Neural progenitor cell (in vitro differentiated cells): ENCODE data around the gene DOK3. TPM values are rescaled to one million over a fixed set of nuclear protein-coding genes. Genes with fewer than 3 reads are reported as not detected.

Experiments
- DNase-seq: peaks from one replicate; pipeline ENCODE4 v3.0.0-alpha.2; 2016; ENCODE audit warnings: low spot score
- H2AFZ ChIP-seq: fragments of 200-600 bp; sonication (generic); replicated peaks from 2 replicates; pipeline ENCODE4 v1.6.1; 2016; ENCODE audit warnings: antibody characterized with exemption
- H3F3A ChIP-seq: fragments of 200-600 bp; sonication (generic); 2 replicates; pipeline ENCODE4 v1.6.1; 2016; ENCODE audit warnings: antibody characterized with exemption, low read depth
- H3K27ac ChIP-seq: fragments of 200-600 bp; sonication (generic); 2 replicates; pipeline ENCODE4 v1.5.1; 2016; ENCODE audit warnings: mild to moderate bottlenecking
- H3K27me3 ChIP-seq: fragments of 200-600 bp; sonication (generic); 2 replicates; pipeline ENCODE4 v1.6.1; 2016; ENCODE audit warnings: mild to moderate bottlenecking, moderate library complexity
- H3K36me3 ChIP-seq: fragments of 200-600 bp; sonication (generic); 2 replicates; pipeline ENCODE4 v1.5.1; 2016
- H3K4me1 ChIP-seq: fragments of 200-600 bp; sonication (generic); 2 replicates; pipeline ENCODE4 v1.6.1; 2016; ENCODE audit warnings: mixed run types
- H3K4me2 ChIP-seq: fragments of 200-600 bp; sonication (generic); 2 replicates; pipeline ENCODE4 v1.6.1; 2016
- H3K4me3 ChIP-seq: fragments of 200-600 bp; sonication (generic); 2 replicates; pipeline ENCODE4 v1.5.1; 2016
- H3K79me2 ChIP-seq: fragments of 200-600 bp; sonication (generic); 2 replicates; pipeline ENCODE4 v1.6.1; 2016; ENCODE audit warnings: low read depth
- H3K9ac ChIP-seq: fragments of 200-600 bp; sonication (generic); 2 replicates; pipeline ENCODE4 v1.6.1; 2016
- H3K9me3 ChIP-seq: fragments of 200-600 bp; sonication (generic); 2 replicates; pipeline ENCODE4 v1.5.1; 2016; ENCODE audit warnings: low read depth
- H4K20me1 ChIP-seq: fragments of 200-600 bp; sonication (generic); 2 replicates; pipeline ENCODE4 v1.6.1; 2016; ENCODE audit warnings: low read depth
- H3K27ac Mint-ChIP-seq: 3 replicates; pipeline ENCODE4 v1.8.0; 2021; ENCODE audit warnings: mixed read lengths
- H3K27me3 Mint-ChIP-seq: 2 replicates; pipeline ENCODE4 v1.8.0; 2022; ENCODE audit warnings: low read depth, mild to moderate bottlenecking, inconsistent platforms, moderate library complexity, mixed read lengths; ENCODE audit not compliant: insufficient read depth
- H3K36me3 Mint-ChIP-seq: 3 replicates; pipeline ENCODE4 v1.8.0; 2021; ENCODE audit warnings: mixed read lengths
- H3K4me1 Mint-ChIP-seq: 3 replicates; pipeline ENCODE4 v1.8.0; 2021; ENCODE audit warnings: mixed read lengths
- H3K4me3 Mint-ChIP-seq: 3 replicates; pipeline ENCODE4 v1.8.0; 2021; ENCODE audit warnings: mild to moderate bottlenecking, moderate library complexity, mixed read lengths
- H3K9me3 Mint-ChIP-seq: 3 replicates; pipeline ENCODE4 v1.8.0; 2020; ENCODE audit warnings: mixed read lengths
- EZH2 ChIP-seq: fragments of 200-600 bp; sonication (generic); IDR thresholded peaks from 2 replicates; pipeline ENCODE4 v1.6.1; 2017; ENCODE audit warnings: antibody characterized with exemption, mild to moderate bottlenecking, moderate library complexity
- EZH2phosphoT487 ChIP-seq: fragments of 200-600 bp; sonication (generic); IDR thresholded peaks from 2 replicates; pipeline ENCODE4 v1.6.1; 2017; ENCODE audit warnings: antibody characterized with exemption
- total RNA-seq: library from RNA; depleted of rRNA; stranded (reverse); fragments of >200 nt; gene quantifications from 2 replicates; pipeline ENCODE4 v1.2.3, GENCODE V29; 2015; ENCODE audit warnings: low replicate concordance
- TF ChIP-seq, protein P1 (sequence below): fragments of 200-600 bp; sonication (generic); IDR thresholded peaks from 2 replicates; pipeline ENCODE4 v1.5.1; 2017; ENCODE audit warnings: antibody characterized with exemption, mild to moderate bottlenecking

Gene DOK3
- total RNA-seq, 1 donor from 2014 or later, result 0.54 TPM

DNA sequence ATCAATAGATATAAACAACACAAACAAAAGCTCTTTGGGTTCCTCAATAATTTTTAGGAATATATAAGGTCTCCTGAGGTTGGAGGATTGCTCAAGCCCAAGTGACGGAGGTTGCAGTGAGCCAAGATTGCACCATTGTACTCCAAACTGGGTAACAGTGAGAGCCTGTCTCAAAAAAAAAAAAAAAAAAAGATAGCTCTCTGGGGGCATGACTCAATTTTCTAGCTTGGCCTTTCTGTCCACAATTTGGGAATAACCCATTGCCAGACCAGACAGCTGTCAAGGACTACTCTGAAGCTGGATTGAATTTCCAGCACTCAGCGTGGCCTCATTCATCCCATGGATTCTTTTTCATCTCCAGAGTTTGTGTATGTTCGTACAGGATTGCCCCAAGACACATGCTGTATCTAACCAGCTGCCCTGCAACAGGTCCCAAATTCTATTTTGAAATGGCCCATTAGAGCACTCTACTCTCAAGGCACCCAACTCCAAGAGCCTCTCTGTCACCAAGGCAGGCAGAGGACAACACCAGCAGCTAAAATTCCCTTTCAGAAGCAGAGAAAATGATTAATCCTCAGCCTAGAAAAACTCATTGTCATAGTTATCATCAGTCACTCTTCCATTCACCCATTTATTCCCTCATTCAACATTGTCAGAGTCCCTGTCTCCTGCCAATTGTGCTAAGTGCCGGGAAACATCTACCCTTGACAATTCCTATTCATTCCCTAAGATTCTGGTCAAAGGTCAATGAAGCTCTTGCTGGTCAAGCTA, 36.0 kb upstream of the DOK3 start:
- H3K36me3 ChIP-seq, result no peaks in the 10 kb centered on the region
- H3K9me3 Mint-ChIP-seq, result no peaks in the 10 kb centered on the region
- peaks cover 37% of the 10 kb centered on the region for H3F3A ChIP-seq
- no peak overlapping the region for H2AFZ ChIP-seq
- H3K27ac ChIP-seq, result no peak overlapping the region
- no peak overlapping the region for H3K4me3 ChIP-seq
- no peak overlapping the region for H3K9ac ChIP-seq
- H3K27ac Mint-ChIP-seq, result peak overlapping the region; percentile 36
- H3K4me2 ChIP-seq, result no peak overlapping the region
- TF ChIP-seq, protein P1, sequence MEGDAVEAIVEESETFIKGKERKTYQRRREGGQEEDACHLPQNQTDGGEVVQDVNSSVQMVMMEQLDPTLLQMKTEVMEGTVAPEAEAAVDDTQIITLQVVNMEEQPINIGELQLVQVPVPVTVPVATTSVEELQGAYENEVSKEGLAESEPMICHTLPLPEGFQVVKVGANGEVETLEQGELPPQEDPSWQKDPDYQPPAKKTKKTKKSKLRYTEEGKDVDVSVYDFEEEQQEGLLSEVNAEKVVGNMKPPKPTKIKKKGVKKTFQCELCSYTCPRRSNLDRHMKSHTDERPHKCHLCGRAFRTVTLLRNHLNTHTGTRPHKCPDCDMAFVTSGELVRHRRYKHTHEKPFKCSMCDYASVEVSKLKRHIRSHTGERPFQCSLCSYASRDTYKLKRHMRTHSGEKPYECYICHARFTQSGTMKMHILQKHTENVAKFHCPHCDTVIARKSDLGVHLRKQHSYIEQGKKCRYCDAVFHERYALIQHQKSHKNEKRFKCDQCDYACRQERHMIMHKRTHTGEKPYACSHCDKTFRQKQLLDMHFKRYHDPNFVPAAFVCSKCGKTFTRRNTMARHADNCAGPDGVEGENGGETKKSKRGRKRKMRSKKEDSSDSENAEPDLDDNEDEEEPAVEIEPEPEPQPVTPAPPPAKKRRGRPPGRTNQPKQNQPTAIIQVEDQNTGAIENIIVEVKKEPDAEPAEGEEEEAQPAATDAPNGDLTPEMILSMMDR, result no peak
- TF ChIP-seq EZH2 (no peak), EZH2phosphoT487 (no peak)
- no peak for DNase-seq
- peaks cover 39% of the 10 kb centered on the region for H3K4me1 Mint-ChIP-seq
- H3K27me3 ChIP-seq, result no peaks in the 10 kb centered on the region
- peaks cover 28% of the 10 kb centered on the region for H3K4me1 ChIP-seq
- peaks cover 93% of the 10 kb centered on the region for H3K79me2 ChIP-seq
- H3K36me3 Mint-ChIP-seq, result peaks cover 15% of the 10 kb centered on the region
- no peaks in the 10 kb centered on the region for H3K27me3 Mint-ChIP-seq
- no peaks in the 10 kb centered on the region for H3K9me3 ChIP-seq
- peaks cover 95% of the 10 kb centered on the region for H4K20me1 ChIP-seq
- H3K4me3 Mint-ChIP-seq, result no peak overlapping the region

DNA sequence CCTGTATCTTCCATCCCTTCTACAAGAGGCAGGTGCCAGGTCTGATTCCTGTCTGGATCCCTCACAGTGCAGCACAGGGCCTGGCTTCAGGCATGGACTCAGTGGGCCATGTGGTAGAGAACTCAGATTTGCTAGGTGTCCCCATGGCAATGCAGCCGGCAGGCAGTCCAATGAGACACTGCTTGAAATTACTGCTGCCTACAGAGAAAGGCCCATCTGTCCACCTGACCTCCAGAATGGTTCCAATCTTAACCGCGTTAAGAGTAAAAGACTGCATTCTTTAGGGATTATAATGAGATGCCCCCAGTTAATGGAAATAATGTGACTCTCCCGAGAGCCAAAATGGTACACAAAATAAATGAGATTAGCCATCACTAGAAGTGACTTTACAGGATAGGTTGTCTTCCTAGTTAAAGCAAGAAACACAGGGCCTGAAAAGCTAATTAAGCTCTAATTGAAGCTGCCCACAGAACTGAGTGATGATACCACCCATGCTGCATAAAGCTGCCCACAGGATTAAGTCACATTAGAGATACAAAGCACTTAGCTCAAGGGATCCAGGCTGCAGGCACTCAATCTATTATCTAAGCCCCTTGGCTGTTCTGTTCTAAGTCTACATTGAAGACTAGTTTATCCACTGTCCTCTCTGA, 33.3 kb upstream of the DOK3 start:
- H3K36me3 Mint-ChIP-seq, result peaks cover 13% of the 10 kb centered on the region
- TF ChIP-seq EZH2 (no peak), EZH2phosphoT487 (peak; percentile 91)
- H3K27me3 ChIP-seq, result no peaks in the 10 kb centered on the region
- peaks cover 97% of the 10 kb centered on the region for H4K20me1 ChIP-seq
- H3K4me3 Mint-ChIP-seq, result no peak overlapping the region
- no peaks in the 10 kb centered on the region for H3K36me3 ChIP-seq
- H3K9me3 ChIP-seq, result no peaks in the 10 kb centered on the region
- no peaks in the 10 kb centered on the region for H3K9me3 Mint-ChIP-seq
- peak overlapping the region; percentile 72 for H3K4me2 ChIP-seq
- H3K9ac ChIP-seq, result no peak overlapping the region
- peaks cover 28% of the 10 kb centered on the region for H3K4me1 ChIP-seq
- peaks cover 37% of the 10 kb centered on the region for H3F3A ChIP-seq
- H3K27me3 Mint-ChIP-seq, result no peaks in the 10 kb centered on the region
- peak overlapping the region; percentile 33 for H3K27ac ChIP-seq
- peak overlapping the region; percentile 8 for H3K4me3 ChIP-seq
- no peak overlapping the region for H2AFZ ChIP-seq
- peaks cover 41% of the 10 kb centered on the region for H3K4me1 Mint-ChIP-seq
- peaks cover 85% of the 10 kb centered on the region for H3K79me2 ChIP-seq
- peak; percentile 77 for DNase-seq
- no peak overlapping the region for H3K27ac Mint-ChIP-seq

DNA sequence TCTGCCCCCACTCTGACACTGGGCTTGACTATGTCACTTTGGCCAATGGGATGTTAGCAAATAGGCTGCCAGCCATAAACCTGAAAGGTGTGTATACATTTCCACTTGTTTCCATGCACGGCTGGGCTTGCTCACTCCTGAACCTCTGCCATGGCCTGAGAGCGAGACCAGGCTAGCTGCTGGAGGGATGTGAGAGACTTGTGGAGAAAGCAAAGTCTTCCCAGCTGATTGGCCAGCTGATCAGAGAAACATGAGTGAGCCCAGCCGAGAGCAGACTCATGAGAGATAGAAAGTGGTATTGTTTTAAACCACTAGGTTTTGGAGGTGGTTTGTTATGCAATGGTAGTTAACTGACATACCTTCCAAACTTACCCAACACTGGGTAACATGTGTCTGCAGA, 30.8 kb upstream of the DOK3 start:
- Histone ChIP-seq H3K4me3 (no peak overlapping the region), H4K20me1 (peaks cover 93% of the 10 kb centered on the region), H2AFZ (no peak overlapping the region), H3K4me1 (peaks cover 28% of the 10 kb centered on the region), H3K9ac (no peak overlapping the region), H3K9me3 (no peaks in the 10 kb centered on the region), H3K4me2 (no peak overlapping the region), H3K79me2 (peaks cover 63% of the 10 kb centered on the region), H3K36me3 (no peaks in the 10 kb centered on the region), H3F3A (peaks cover 28% of the 10 kb centered on the region), H3K27ac (no peak overlapping the region), H3K27me3 (no peaks in the 10 kb centered on the region)
- H3K27ac Mint-ChIP-seq, result no peak overlapping the region
- H3K36me3 Mint-ChIP-seq, result peaks cover 12% of the 10 kb centered on the region
- H3K4me3 Mint-ChIP-seq, result no peak overlapping the region
- DNase-seq, result no peak
- H3K4me1 Mint-ChIP-seq, result peaks cover 28% of the 10 kb centered on the region
- no peak for TF ChIP-seq EZH2
- TF ChIP-seq EZH2phosphoT487, result no peak
- TF ChIP-seq, protein P1, result no peak
- no peaks in the 10 kb centered on the region for H3K9me3 Mint-ChIP-seq
- H3K27me3 Mint-ChIP-seq, result peaks cover 2% of the 10 kb centered on the region

DNA sequence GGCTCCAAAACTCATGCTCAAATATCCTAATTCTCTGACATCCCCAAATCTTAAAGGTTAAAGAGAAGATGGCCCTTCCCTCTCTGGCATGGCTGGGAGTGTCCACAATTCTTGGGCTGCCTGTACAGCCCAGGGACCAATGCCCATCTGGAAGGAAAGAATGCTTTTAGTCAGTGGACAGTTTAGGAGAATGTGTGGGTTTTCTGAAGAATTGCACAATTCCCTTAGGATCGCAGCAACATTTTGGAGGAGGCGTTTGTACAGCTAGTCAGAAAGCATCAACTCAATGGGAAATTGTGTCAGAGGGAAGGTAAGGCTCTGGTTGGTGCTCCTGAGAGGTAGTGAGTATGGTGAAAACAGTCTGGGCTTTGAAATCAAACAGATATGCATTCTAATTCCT, 29.8 kb upstream of the DOK3 start:
- H2AFZ ChIP-seq, result no peak overlapping the region
- H3K4me2 ChIP-seq, result no peak overlapping the region
- peaks cover 24% of the 10 kb centered on the region for H3K4me1 Mint-ChIP-seq
- no peak overlapping the region for H3K4me3 ChIP-seq
- no peaks in the 10 kb centered on the region for H3K9me3 ChIP-seq
- H3K4me1 ChIP-seq, result peaks cover 24% of the 10 kb centered on the region
- DNase-seq, result no peak
- no peaks in the 10 kb centered on the region for H3K27me3 ChIP-seq
- H3K79me2 ChIP-seq, result peaks cover 57% of the 10 kb centered on the region
- peaks cover 93% of the 10 kb centered on the region for H4K20me1 ChIP-seq
- H3K27me3 Mint-ChIP-seq, result peaks cover 2% of the 10 kb centered on the region
- H3K9me3 Mint-ChIP-seq, result no peaks in the 10 kb centered on the region
- H3K27ac Mint-ChIP-seq, result no peak overlapping the region
- peaks cover 14% of the 10 kb centered on the region for H3K36me3 Mint-ChIP-seq
- TF ChIP-seq EZH2 (no peak), EZH2phosphoT487 (no peak)
- TF ChIP-seq, protein P1, result no peak
- H3K9ac ChIP-seq, result no peak overlapping the region
- no peak overlapping the region for H3K27ac ChIP-seq
- no peak overlapping the region for H3K4me3 Mint-ChIP-seq
- H3K36me3 ChIP-seq, result no peaks in the 10 kb centered on the region
- peaks cover 24% of the 10 kb centered on the region for H3F3A ChIP-seq
